ENCODE measurements around the gene HOTAIR.

Gene HOTAIR

DNA sequence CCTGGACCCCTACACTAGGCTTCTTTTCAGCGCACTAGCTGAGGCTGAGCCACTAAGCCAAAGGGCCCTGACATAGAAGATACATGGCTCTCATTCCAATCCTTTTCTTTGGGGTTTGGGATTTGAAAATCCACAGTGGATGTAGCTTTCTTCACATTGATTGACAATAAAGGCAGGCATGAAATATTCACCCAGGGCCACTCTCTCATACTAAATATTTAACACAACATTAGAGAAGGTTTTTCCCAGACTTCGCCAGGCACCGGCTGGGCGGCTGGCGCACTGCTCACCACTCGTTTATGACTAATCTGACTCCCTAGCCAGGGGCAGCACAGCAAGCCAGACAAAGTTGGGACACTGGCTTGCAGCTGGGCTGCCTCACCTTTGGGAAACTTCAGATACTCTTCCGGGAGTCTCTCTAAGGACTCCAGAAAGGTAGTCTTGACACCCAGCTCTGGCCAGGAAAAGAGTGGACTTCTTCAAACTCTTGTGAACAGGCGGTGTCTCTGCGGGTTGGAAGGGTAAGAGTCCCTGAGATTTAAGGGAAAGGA lies 2.5 kb downstream of the HOTAIR start:
- no peak for DNase-seq

DNA sequence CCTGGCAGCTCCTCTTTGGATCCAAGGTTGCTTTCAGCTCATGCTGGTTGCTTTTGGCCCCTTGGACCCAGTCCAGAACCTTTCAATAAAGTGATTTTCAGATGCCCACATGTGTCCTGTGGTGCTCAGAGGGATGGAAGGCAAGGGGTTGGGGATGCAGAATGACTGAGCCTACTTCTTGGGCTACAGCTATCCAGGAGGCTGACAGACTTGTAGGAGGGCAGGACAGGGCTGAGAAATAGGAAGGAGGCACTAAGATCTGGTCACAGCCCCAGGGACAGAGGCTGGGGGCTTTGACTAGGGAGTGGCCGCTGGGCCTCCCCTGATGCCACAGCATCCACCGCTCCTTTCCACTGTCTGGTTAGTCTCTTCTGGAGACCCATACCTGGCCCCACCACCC lies 3.1 kb downstream of the HOTAIR start:
- no peak for DNase-seq

DNA sequence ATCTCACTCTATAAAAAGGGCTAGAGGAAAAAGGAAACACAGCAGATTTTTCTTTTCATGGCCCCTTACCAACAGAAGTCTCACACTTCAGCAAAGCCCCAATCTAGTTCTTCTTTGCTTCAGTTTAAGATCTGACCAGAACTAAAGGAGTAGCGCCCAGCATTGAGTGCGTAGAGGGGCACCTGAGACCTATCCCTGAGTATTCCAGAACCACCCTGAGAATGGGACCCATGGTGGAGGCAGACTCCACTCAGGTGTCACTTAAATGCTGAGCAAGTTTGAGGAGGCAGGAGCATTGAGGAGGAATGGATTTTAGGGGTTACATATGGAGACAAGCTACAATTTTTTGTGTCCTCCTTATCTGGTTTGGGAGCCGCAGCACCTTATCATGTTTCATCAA lies 3.6 kb downstream of the HOTAIR start:
- DNase-seq: no peak

DNA sequence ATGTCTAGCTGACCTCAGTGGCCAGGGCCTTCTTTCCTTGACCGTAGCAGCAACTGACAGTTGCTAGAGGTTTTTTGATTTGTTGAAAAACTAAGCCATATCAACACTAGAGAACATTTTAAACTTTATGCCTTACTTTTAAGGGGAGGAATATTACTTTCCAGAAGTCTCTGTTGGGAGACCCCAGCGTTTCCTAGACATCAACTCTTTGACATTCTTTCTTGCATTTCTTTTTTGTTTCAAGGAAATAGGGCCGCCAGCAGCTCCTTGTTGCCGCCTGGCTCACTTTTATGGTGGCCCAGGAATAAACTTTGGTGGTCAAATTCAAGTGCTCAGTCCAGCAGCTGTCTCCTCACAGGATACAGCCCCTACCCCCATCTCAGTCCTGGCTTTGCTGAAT lies 4.3 kb downstream of the HOTAIR start:
- DNase-seq: no peak

DNA sequence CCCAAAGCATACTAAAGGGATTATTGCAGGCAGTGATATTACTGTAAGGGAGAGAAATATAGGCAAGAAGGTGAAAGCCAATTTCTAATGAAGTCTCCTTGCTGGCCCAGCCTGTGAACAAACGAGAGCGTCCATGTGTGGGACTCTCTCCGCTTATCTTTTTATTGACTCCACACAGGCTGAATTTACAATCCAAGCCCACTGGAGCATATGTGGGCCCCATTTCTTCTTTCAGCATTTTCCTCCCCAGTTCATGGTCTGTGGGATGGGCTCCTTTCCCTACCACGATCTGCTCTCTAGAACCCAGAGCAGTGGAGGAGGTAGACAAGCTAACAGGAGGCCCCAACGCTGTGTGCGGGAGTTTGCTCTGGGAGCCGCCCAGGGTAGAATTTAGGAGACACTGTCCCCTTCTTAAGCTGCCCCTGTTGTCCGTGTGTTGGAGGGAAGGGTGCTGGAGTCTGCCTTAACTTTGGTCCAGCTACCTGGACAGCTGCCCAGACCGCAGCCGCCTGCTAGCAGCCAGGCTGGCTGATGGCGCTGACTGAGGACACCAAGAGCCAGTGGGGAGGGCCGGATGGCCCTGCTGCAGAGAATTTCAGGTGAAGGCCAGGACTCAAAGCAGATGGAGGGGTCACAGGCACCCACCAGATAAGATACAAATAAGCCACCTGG lies 5.0 kb downstream of the HOTAIR start:
- DNase-seq: no peak

DNA sequence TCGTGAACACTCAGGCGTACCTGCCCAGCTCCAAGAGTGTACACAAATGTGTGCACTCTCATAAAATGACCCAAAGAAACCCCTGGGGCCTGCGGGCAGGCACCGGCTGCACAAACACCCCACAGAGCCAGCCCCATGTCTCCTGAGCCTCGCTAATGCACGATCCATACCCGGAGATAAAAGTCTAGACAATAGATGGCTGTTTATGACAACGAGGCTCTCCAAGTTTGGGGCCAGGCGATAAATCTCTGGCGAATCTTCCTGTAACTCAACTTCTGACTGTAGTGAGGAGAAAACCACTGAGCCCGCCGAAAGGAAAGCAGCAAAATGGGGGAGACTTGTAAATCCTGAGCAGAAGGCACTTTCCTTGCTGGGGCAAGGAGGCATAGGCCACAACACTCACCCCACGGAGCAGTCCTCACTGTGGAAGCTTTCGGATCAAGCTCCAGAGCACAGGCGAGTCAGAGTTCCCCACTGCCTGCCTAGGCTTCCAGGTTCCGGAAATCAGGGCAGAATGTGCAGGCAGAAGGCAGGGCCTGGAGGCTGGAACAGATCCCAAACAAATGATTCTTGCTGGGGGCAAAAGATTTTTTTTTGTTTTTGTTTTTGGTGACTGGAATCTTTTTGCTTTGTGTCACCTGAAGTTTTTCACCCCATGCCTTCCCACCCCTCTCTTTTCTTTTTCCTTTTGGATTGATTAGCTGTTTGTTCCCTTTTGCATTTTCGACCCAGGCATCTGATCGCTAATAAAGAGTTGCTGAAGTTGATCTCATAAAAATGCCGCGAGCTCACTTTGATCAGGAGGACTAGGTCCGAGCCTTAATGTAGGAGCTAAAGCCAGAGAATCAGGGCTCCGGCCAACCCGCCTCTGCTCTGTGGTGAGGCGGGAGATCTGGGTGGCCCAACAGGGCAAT lies 6.3 kb downstream of the HOTAIR start:
- no peak for DNase-seq

DNA sequence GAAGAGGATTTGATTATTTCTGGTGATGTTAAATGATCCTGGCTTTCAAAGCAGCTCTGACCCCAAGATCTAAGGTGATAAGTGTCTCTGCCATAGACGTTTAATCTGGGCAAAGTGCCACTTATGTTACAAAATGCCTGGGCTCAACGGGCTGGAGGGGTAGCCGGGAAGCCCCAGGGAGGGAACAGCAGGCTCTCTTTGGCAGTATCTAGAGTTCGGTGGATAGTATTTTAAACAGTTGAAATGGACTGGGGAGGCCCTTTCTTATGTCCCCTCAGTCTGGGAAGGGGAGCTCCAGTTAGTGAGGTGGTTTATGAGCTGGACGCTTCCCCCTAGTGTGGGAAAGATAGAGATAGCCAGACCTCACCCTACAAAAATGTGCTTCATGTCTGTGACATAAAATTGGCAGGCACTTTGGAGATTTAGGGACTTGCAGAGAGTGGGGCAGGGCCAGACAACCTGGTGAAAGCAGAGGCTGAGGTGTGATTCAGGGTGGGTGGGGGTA lies 7.3 kb downstream of the HOTAIR start:
- no peak for DNase-seq

DNA sequence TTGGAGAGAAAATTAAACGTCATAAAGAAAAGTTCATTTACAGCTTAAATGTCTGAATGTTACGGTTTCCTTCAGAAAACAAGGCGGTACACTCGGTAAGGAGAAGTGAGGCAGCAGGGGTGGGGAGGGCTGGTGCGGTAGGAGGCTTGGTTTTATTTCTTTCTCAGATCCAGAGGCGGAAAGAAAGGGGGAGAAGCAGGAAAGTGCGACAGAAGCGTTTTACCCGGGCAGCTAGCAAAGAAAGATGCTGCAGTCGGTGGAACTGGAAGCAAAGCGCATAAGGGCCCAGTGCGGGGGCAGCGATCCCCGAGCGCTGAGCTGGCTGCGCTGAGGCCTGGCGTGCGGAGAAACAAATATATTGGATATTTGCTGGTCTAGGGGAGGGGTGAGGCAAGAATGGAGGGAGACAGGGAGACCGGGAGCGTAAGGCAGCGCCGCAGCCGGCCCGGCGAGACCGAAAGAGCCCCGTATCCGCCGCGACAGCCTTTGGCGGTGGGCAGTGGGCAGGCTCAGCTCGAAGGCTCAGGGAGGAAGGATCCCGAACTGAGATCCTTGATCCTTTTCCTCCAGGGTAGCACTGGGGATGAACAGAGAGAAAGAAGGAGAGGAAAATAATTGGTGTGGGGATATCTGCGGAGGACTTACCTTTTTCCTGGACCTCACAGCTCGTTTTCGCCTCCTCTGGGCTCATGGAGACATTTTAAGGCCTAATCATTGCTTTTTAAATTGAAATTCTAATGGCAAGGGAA lies 8.2 kb downstream of the HOTAIR start:
- DNase-seq: no peak

DNA sequence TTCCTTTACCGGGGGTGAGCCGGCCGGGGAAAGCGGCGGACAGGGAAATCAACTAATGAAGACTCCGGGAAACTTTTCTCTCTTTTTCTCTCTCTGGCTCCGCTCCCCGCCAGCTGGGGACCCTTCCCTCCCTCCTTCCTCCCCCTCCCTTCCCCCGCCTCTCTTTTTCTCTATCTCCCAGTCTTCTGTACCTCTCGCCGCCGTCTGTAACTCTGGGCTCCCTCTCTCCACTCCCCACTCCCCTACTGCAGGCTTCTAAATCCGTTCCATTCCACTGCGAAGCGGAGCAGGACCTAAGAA lies 8.7 kb downstream of the HOTAIR start:
- DNase-seq: no peak

DNA sequence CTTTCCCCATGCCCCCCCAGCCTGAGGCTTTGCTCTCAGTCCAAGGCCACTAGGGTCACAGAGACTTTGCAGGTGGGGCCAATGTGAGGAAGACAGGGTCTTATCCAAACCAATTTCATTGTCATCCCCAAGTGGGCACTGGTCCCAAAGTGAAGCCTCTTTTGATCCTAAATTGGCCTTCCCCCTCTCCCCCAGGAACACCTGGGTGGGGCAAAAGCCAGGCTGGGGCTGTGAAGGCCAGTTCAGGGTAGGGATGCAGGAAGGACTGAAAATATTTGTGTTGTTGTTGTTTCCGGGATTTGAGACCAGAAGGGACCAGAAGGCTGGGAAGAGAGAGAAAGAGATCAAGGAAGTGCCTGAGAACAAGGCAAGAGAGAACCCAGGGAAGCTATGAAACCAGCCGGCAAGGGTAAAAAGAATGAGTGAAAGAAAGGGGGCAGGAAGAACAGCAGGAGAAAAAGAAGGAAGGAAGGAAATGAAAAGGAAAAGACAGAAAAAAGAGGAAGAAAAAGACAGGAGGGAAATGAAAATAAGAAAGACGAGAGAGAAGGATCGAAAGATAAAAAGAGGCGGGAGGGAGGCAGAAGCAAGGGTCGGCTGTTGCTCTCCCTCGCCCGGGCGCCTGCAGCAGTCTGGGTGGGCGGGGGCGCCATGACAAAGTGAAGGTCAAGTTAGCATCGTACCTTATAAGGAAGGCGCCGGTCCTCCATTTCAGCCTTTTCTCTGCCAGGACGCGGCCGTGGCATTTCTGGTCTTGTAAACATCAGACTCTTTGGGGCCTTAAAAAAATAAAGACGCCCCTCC lies 9.3 kb downstream of the HOTAIR start:
- no peak for DNase-seq

DNA sequence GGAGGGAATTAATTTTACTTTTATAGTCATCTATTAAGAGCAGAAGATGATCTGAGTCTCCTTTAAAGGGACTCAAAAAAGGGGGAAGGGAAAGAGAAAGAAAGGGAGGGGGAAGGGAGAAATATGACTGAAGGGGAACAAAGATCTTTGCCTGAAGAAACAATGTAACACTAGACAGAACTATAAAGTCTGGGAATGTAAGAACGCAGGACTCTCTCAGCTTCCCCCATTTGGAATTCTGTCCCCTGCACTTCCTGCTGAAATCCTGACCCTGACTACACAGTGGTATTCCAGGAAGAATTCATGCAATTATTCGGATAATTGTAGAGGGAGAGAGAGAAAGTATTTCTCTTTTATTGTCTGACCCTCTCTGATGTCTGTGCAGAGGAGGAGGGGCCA lies 10.4 kb downstream of the HOTAIR start:
- DNase-seq: no peak

DNA sequence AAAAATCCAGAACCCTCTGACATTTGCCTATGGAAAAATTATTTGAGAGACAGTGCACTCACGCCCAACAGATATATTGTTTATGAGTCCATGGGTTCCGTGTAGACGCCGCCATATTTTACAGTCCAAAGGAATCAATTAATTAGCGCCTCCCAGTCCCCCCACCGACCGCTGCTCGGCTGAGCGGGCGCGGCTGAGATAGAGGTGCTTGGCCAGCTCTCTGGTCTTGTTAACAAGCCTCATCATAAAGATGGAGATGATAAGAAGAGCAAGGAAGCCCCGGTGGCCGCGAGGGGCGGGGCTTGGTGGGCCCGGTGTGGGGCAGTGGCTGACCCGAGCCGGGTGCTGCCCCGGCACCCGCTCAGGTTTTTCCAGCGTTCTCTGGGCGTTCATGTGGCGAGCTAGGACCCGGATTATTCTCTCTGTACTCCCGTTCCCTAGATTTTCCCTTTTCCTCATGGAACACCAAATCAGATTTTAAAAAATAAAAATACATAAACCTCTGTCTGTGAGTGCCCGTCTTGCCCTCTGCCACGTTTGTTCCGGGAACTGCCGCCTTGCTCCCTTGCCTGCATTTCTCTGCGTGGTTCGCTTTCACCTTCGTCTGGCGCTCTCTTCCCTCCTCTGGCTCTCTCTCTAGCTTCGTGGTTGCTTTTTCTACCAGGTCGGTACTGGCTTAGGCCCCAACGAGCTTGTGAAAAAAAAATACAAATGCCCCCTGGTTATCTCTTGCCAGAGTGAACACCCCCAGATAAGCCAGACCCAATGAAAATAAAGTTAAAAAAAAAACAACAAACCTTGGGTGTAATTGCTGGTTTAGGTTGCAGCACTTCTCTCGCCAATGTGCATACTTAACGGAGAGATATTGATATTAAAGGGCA lies 11.1 kb downstream of the HOTAIR start:
- no peak for DNase-seq

DNA sequence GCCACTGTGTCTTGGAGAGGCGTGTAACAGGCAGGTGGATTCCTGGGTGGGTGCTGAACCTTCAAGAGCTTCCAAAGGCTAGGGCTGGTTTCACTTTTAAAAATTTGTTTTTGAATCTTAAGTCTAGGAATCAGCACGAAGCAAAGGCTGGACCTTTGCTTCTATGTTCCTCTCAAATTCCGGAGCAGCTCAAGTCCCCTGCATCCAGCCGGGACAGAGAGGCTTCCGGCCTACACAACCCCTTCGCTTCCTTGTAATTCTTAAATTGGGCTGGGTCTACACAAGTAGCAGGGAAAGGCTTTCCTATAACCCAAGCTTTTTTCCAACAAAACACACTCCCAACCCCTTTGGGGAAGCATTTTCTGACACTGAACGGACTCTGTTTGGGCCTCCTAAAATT lies 11.7 kb downstream of the HOTAIR start:
- DNase-seq: no peak

DNA sequence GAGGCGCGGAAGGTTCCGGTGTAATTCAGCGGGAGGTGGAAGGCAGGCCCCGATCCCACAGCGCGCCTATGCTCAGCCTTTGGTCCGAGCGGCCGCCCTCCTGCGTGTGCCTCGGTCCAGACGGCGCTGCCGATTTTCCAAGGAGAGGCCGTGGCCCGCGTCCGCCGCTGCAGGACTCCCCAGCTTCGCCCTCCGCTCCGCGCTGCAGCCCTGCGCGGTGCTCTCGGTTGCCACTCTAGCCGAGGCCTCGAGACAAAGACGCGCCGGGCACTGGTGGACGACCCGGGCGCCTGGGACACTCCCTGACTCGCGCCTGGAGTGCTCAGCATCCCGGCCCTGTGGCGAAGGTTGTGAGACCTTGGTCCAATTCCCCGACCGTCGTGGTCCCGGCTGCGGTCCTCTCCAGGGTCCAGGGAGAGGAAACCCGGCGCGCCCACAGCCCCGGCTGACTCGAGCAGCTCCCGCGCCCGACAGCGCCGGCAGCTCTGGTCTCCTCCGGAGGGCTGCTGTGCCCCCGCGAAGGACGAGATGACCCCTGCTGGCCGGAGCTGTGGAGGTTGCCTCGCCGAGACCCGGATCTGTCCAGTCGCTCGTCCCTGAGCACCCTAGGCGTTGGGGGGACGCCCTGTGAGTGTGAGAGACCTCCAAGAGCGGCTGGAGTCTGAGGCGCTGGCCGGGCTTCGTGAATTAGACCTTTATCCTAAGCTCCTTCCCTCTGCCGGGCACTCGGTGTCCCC lies 13.6 kb downstream of the HOTAIR start:
- DNase-seq: no peak

DNA sequence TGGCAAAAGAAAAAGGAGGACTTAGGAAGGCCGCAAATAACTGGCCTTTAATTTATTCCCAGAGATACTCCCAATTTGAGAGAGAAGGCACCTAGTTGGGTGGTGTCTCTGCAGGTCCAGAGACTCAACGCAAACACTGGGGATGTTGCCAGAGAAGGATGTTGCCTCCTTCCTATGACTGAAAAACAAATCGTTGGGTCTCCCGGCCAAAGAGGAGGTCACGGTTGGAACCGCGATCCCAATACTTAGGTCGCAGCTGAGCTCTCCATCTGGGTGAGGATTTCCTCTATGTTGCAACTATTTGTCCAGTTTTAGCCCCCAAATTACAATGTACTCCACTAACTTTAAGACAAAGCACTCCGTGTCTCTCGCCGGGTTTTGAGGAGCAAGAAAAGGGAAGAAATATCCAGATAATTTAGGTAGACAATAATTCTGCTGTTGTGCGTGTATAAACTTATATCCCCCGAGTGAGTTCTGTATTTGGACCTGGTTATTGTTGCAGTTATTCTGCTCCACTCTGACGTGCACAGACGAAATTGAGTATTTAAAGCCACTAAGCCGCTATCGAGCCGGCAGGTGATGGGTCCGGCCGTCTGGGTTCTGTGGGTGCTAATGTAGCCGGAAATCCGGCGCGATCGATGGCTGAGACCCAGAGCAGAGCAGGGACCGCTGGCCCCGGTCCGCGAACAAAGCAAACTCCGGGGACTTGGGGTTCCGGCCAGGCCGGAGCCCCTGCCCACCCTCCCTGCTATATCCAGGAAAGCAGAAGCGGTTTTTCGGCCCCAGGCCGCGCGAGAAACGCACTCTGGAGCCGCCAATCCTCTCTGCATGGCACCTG lies 14.3 kb downstream of the HOTAIR start:
- DNase-seq: no peak

DNA sequence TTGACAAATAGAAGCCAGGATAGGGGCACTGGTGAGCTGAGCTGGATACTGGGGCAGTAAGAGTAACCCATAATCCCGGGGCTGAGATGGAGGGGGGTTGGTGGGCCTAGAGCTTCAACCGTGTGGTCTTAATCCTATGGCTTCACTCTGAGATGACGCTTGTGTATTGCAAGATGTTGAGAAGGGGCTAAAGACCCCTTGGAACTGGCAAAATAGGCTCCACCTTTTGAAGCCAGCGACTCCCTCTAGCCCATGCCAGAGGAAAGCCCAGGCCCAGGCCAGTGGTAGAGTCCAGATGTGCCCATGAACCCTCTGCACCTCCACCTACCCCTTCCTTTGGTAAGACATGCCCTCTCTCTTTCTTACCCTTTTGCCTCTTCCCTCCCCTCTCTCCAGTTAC lies 15.4 kb downstream of the HOTAIR start:
- DNase-seq: no peak

DNA sequence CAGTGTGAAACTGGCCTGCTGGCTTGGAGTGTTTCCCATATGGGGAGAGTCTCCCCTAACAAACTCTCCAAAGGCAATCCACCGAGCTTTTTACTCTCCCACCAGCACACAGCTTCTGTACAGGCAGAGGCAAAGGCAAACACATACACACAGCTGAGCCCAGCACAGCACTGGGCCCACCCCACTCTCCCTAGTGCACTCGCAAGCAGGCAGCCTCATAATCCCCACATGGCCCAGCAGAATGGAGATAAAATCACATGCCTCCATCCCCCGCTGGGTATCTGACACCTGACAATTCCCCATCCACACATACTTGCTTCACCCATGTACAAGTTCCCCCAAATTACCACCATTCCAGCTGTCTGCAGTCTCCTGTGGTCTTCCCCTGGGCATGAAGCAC lies 16.6 kb downstream of the HOTAIR start:
- DNase-seq: no peak

DNA sequence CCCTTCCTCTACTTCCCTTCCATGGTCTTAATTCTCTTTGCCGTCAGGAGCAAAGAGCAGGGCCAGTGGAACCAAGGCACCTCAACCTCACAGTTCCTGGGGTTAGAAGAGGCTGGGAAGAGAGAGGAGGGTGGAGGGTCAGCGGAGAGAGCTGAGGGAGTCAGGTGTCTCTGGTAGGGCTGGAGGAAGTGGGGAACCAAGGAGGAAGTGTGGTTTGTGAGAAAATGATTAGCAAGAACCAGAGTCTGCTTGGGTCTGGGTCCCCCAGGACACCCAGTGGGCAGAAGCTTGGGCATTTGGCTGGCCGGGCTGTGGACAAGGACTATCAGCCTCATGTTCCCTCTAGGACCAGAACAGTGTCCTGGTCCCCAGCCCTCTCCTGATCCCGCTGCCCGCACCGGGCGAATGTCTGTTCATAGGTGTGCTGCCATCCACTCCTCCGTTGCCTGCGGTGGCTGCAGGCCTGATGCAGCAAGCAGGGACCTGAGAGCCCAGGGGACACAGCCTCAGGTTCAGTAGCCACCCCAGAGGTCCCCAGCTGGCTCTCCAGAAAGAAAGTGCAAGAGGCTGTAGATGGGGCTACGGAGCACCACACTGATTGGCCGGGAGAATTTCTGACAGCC lies 17.7 kb downstream of the HOTAIR start:
- DNase-seq: no peak

DNA sequence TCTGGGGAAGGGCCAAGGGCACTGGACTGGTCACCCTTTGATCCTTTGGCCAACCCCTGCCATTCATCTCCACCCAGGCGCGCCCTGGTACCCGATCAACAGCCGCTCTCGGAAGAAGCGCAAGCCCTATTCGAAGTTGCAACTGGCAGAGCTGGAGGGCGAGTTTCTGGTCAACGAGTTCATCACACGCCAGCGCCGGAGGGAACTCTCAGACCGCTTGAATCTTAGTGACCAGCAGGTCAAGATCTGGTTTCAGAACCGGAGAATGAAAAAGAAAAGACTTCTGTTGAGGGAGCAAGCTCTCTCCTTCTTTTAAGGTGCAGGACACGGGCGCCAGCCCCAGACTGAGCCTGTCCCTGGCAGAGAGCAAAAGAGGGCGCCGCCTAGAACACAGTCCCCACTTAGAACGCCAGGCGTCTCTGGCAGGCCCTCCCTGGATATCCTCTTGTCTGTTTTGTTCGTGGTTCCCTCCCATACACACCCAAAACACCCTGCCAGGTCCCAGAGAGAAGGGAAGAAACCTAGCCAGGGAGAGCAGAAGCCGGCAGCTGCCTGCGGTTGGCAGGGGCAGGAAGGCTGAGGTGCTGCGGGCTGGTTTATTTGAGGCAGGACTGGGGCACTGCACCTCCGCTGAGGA lies 18.4 kb downstream of the HOTAIR start:
- DNase-seq: no peak

Measured in activated T-cell treated with anti-CD3 and anti-CD28 coated beads, Interleukin-2, amount 50 U/mL, for 1 hour (primary cell).